ENCODE measurements around the gene PCIF1.

PCIF1 gene

GRCh38 chr20:45965169-45966002, 30.9 kb downstream of the PCIF1 start:
- Histone ChIP-seq H3K4me3 (ENCODE audit: low read length) (no peak overlapping the region), H2AFZ (ENCODE audit: low read depth, low read length) (no peak overlapping the region), H3K4me1 (ENCODE audit: insufficient read depth, low read length) (peaks cover 2% of the 10 kb centered on the region), H3K36me3 (ENCODE audit: insufficient read depth, low read length) (peaks cover 77% of the 10 kb centered on the region), H3K9me3 (ENCODE audit: low read length) (no peaks in the 10 kb centered on the region), H3K27me3 (ENCODE audit: insufficient read depth, low read length) (no peaks in the 10 kb centered on the region)

DNA sequence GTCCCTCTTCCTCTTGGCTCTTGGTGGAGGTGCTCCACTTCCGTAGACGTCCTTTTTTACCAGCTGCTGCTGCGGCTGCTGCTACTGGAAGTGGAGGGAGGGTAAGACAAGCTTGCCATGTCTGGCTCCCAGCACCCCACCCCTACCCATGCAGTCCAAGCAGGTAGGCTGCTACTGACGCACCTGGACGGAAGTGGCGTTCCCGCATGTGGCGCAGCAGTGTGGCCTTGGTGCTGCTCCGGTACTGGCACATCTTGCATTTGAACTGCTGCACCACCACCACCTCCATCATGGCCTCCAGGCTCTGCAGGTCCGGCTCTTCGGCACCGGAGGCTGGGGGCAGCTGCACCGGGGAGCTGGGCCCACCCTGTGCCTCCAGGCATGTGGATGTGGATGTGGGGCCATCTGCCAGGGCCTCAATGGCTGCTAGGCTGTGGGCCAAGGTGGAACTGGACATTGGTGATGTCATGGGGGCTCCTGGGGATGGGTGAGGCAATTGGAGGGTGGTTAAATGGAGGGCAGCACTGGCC, 33.1 kb downstream of the PCIF1 start:
- Histone ChIP-seq H3K36me3 (ENCODE audit: insufficient read depth, low read length) (peaks cover 58% of the 10 kb centered on the region), H3K4me1 (ENCODE audit: insufficient read depth, low read length) (peaks cover 10% of the 10 kb centered on the region), H3K9me3 (ENCODE audit: low read length) (no peaks in the 10 kb centered on the region), H3K4me3 (ENCODE audit: low read length) (no peak overlapping the region), H2AFZ (ENCODE audit: low read depth, low read length) (no peak overlapping the region), H3K27me3 (ENCODE audit: insufficient read depth, low read length) (no peaks in the 10 kb centered on the region)

DNA sequence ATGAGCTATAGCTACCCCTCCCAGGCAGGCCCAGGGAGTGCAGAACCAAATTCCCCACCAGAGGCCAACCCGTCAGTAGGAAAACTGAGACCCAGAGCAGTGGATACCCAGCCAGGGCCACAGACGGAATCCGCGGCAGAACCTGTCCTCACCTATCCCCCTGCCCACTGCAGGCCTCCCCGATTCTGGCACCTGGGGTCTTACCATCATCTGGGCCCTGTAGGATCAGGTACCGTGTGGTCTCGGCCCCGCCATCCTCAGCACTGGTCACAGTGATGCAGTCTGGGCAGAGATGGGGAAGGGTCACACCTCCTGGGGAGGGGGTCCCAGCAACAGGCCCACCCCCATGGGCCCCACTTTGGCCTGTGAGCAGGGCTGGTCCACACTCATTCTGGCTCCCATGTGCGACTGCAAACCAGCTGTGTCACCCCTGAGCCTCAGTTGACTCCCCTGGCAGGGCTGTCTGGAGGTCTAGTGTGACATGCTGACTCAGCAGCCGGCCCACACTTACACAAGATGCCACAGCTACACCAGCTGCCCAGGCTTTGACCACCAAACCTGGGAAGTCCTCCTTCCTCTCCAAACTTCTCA, 33.7 kb downstream of the PCIF1 start:
- Histone ChIP-seq H3K4me1 (ENCODE audit: insufficient read depth, low read length) (peaks cover 12% of the 10 kb centered on the region), H3K36me3 (ENCODE audit: insufficient read depth, low read length) (peaks cover 56% of the 10 kb centered on the region), H2AFZ (ENCODE audit: low read depth, low read length) (no peak overlapping the region), H3K9me3 (ENCODE audit: low read length) (no peaks in the 10 kb centered on the region), H3K27me3 (ENCODE audit: insufficient read depth, low read length) (no peaks in the 10 kb centered on the region), H3K4me3 (ENCODE audit: low read length) (no peak overlapping the region)

- Histone ChIP-seq H3K27me3 (ENCODE audit: insufficient read depth, low read length) (no peaks in the 10 kb centered on the region), H3K36me3 (ENCODE audit: insufficient read depth, low read length) (peaks cover 48% of the 10 kb centered on the region), H3K9me3 (ENCODE audit: low read length) (no peaks in the 10 kb centered on the region), H3K4me3 (ENCODE audit: low read length) (no peak overlapping the region), H2AFZ (ENCODE audit: low read depth, low read length) (no peak overlapping the region), H3K4me1 (ENCODE audit: insufficient read depth, low read length) (peaks cover 12% of the 10 kb centered on the region)
Observed at GRCh38 chr20:45968801-45969711, 34.6 kb downstream of the PCIF1 start.

DNA sequence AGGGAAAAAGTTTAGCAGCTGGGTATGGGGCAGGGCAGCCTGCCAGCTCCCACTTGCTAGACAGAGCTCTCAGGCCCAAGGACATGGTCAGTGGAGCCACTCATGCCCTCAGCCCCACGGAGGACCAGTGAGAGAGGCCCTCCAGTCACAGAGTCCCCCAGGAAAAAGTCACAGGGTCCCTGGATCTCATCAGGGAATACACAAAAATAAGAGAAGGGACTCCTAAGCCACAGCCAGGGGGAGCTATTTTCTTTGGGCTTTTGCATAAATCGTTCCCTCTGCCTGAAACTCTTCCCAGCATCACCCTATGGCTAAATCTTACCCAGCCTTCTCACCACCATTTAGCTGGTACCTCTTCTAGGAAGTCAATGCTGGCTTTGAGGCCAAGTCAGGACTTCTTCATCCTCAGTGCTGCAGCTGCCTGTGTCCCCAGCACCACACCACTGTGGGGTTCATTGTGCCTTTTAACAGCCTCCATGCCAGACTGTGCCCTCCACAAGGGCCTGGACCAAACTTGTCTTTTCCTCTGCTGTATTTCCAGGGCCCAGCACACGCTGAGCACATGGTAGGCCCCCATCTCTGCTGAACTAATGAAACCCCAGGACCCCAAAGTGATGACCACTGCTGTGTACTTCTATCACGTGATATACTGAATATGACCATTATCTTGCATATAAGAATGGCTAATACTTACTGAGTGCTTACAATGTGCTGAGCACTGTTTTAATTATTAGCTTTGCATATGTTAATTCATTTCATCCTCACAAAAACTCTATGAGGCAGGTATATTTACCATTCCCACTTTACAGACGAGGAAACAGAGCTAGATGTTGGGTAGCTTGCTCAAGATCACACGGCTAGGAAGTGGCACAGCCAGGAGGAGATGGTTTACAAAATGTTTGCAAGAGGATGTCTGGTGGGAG, 35.5 kb downstream of the PCIF1 start:
- Histone ChIP-seq H3K9me3 (ENCODE audit: low read length) (no peaks in the 10 kb centered on the region), H3K36me3 (ENCODE audit: insufficient read depth, low read length) (peaks cover 39% of the 10 kb centered on the region), H3K4me3 (ENCODE audit: low read length) (no peak overlapping the region), H3K4me1 (ENCODE audit: insufficient read depth, low read length) (peaks cover 12% of the 10 kb centered on the region), H2AFZ (ENCODE audit: low read depth, low read length) (no peak overlapping the region), H3K27me3 (ENCODE audit: insufficient read depth, low read length) (no peaks in the 10 kb centered on the region)

- H2AFZ ChIP-seq (ENCODE audit: low read depth, low read length) = peak overlapping the region; percentile 72
- no peaks in the 10 kb centered on the region for H3K27me3 ChIP-seq (ENCODE audit: insufficient read depth, low read length)
- H3K36me3 ChIP-seq (ENCODE audit: insufficient read depth, low read length) = peaks cover 31% of the 10 kb centered on the region
- H3K4me1 ChIP-seq (ENCODE audit: insufficient read depth, low read length) = peaks cover 12% of the 10 kb centered on the region
- H3K9me3 ChIP-seq (ENCODE audit: low read length) = no peaks in the 10 kb centered on the region
- H3K4me3 ChIP-seq (ENCODE audit: low read length) = peak overlapping the region; percentile 78
Observed at GRCh38 chr20:45970646-45971424, 36.4 kb downstream of the PCIF1 start.

GRCh38 chr20:45971425-45971674, 36.9 kb downstream of the PCIF1 start:
- peaks cover 30% of the 10 kb centered on the region for H3K36me3 ChIP-seq (ENCODE audit: insufficient read depth, low read length)

DNA sequence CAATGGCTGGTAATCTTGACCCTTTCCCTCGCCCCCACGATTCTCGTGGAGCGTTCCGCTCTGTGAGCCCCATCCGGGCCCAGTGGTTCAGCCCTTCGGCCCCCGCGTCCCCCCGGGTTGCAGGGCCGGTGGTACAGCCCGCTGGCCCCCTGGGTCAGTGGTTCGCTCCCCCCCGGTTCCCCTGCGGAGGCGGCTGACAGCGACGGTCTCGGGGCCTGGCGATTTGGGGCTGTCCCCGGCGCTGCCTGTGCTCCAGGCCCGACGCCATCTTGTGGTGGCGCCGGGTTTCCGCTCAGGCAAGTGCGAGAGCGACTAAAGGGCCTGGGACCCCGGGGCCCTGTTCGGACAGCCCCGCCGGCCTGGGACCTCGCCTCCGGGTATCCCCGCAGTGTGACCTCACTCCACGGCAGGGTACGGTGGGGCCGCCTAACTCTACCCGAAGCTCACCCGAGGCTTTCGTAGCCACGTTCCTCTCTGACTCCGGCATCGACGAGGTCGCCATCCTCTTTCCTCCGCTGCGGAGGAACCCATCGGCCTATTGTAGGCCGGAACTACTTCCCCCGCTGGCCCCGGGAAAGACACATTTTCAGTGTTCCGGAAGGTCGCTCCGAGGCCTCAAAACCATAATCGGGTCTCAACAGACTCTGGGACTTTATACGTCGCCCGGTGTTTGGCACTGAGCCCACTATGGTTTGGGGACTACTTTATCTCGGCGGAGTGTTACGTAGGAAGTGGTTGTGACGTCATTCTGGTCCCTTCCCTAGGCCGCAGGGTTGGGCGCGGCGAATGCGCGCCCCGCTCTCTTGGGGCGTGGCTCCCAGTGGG, 37.4 kb downstream of the PCIF1 start, which contains the start of gene ZNF335:
Gene ZNF335 (minus strand): TSS at position 529 of the 825 bp plus-strand sequence. CDS start 793 bp downstream, outside the sequence.
- Histone ChIP-seq H3K36me3 (ENCODE audit: insufficient read depth, low read length) (peaks cover 30% of the 10 kb centered on the region), H3K27me3 (ENCODE audit: insufficient read depth, low read length) (no peaks in the 10 kb centered on the region), H3K4me1 (ENCODE audit: insufficient read depth, low read length) (peaks cover 12% of the 10 kb centered on the region), H2AFZ (ENCODE audit: low read depth, low read length) (peak within 1 kb of the TSS; percentile 72), H3K4me3 (ENCODE audit: low read length) (peak within 1 kb of the TSS; percentile 78), H3K9me3 (ENCODE audit: low read length) (no peaks in the 10 kb centered on the region)

More at GRCh38 chr20:45971425-45971674, 36.9 kb downstream of the PCIF1 start:
- Histone ChIP-seq H2AFZ (ENCODE audit: low read depth, low read length) (peak overlapping the region; percentile 72), H3K4me3 (ENCODE audit: low read length) (peak overlapping the region; percentile 78), H3K27me3 (ENCODE audit: insufficient read depth, low read length) (no peaks in the 10 kb centered on the region), H3K9me3 (ENCODE audit: low read length) (no peaks in the 10 kb centered on the region), H3K4me1 (ENCODE audit: insufficient read depth, low read length) (peaks cover 12% of the 10 kb centered on the region)

DNA sequence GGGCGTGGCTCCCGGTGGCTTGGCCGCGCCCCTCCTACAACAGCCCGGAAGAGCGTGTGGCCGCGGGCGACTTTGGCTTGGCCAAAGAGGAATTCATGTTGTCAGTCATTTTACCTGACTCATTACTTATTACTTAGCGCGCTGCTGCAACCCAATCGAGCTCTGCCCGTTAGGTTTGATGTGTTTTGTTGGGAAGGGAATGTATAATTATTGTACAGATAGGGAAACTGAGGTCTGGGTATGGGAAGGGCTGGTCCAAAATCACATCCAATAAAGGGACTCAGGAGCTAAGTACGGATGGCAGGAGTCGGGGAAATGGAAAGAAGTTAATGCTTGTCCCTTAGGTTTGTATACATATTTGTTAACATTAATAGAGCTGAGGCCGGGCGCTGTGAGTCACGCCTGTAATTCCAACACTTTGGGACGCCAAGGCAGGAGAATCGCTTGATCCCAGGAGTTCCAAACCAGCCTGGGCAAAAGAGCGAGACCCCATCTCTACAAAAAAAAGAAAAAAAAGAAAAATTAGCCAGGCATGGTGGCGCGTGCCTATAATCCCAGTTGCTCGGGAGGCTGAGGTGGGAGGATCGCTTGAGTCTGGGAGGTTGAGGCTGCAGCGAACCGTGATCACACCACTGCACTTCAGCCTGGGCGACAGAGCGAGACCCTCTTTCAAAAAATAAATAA, 38.2 kb downstream of the PCIF1 start:
- Histone ChIP-seq H3K9me3 (ENCODE audit: low read length) (no peaks in the 10 kb centered on the region), H3K4me3 (ENCODE audit: low read length) (peak overlapping the region; percentile 78), H3K27me3 (ENCODE audit: insufficient read depth, low read length) (no peaks in the 10 kb centered on the region), H3K4me1 (ENCODE audit: insufficient read depth, low read length) (peaks cover 12% of the 10 kb centered on the region), H2AFZ (ENCODE audit: low read depth, low read length) (peak overlapping the region; percentile 72), H3K36me3 (ENCODE audit: insufficient read depth, low read length) (peaks cover 23% of the 10 kb centered on the region)

- no peak overlapping the region for H3K4me3 ChIP-seq (ENCODE audit: low read length)
- no peaks in the 10 kb centered on the region for H3K9me3 ChIP-seq (ENCODE audit: low read length)
- H3K36me3 ChIP-seq (ENCODE audit: insufficient read depth, low read length) = peaks cover 1% of the 10 kb centered on the region
- H3K4me1 ChIP-seq (ENCODE audit: insufficient read depth, low read length) = peaks cover 12% of the 10 kb centered on the region
- H2AFZ ChIP-seq (ENCODE audit: low read depth, low read length) = no peak overlapping the region
- no peaks in the 10 kb centered on the region for H3K27me3 ChIP-seq (ENCODE audit: insufficient read depth, low read length)
Observed at GRCh38 chr20:45974896-45975565, 40.5 kb downstream of the PCIF1 start.

All from neuron (in vitro differentiated cells).